Right ventricle myocardium superior (tissue), 1 donor: ENCODE results near the gene SHISA9. TPM values are rescaled to one million over a fixed set of nuclear protein-coding genes. Genes with fewer than 3 reads are reported as not detected.
"Not testable (repeated sequence)": the region's sequence is repeated elsewhere in the genome, so short reads cannot be mapped to it uniquely, and the experiment has no call there.

Source experiments
- ATAC-seq: fragments of 200-7000 bp; cut with Tn5 transposase; one replicate; pipeline ENCODE4 v1.9.1; 2020; ENCODE audit warnings: mild to moderate bottlenecking; ENCODE audit not compliant: poor library complexity
- DNase-seq: peaks from one replicate; pipeline ENCODE4 v3.0.0-alpha.2; 2020
- intact Hi-C: fragments of 100-400 bp; cut with DNase I; formaldehyde crosslinking; loops from one replicate; pipeline ENCODE4 v1.11.2; 2022
- total RNA-seq: library from RNA; stranded (reverse); fragmentation: NEBNext Ultra II Directional; extraction: Animal tissue kit (Norgen Biotek cat#: 25700); gene quantifications from one replicate; pipeline ENCODE4 v1.2.1, GENCODE V29; 2021
- donor health status: DM: no; HTN: yes; CAD: no; lungs with severe emphysema.

SHISA9 gene
- total RNA-seq, 1 donor from 2014 or later = 0.24 TPM

GRCh38 chr16:12896562-12896961, 4.8 kb upstream of the SHISA9 start:
- ATAC-seq = no peak
- intact Hi-C loops = no loop called here
- DNase-seq = no peak

DNA sequence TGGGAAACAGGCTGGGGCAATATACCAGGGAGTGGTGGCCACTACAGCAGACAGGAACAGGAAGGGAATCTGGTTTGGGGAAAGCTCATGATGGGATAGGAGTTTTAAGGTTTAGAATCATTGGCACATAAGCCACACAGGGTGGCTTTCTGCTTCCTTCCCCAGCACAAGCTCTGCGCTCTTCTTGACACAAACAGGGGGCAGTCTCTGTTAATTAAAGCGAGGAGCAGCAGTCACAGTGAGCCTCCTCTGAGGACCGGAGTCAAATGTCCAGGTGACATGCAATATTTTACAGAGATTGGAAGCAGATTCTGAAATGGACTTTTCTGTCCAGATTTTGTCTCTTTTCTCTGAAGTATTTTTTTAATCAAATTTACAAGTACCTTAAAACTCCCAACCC, 2.8 kb upstream of the SHISA9 start:
- no peak for ATAC-seq
- DNase-seq = no peak
- intact Hi-C loops = no loop called here

GRCh38 chr16:12899529-12900143, 1.8 kb upstream of the SHISA9 start:
- no peak for ATAC-seq
- DNase-seq = no peak
- intact Hi-C loops = no loop called here

GRCh38 chr16:12900156-12900555, 1.2 kb upstream of the SHISA9 start:
- no peak for DNase-seq
- no peak for ATAC-seq
- intact Hi-C loops = no loop called here

DNA sequence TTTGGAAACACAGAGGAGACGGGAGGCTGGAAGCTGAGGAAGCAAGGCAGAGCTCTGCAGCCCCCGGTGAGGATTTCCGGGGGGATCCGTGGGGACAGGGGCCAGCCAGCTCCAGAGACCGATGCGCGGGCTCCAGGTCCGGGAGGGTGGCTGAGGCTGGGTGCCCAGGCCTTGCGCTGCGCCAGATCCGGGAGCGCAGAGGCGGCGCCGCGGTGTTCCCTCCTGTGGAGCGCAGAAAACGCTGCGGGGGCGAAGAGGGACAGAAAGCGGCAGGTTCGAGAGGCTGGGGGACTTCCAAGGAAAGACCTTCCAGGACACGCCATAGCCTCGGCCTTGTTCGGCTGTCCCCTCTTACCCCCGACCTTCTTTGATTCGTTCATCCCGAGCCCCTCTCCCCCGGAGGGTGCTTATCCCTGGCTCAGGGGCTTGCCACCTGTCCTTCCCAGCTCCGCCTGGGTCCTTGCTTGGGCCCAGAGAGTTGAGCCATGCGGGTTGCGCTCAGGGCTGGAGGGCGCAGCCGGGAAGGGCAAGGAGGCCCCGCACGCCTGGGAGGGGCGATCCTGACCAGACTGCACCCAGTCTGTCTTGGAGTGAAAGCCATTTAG, 697 bp upstream of the SHISA9 start:
- DNase-seq (no peak), ATAC-seq (no peak)
- intact Hi-C loops = no loop called here

DNA sequence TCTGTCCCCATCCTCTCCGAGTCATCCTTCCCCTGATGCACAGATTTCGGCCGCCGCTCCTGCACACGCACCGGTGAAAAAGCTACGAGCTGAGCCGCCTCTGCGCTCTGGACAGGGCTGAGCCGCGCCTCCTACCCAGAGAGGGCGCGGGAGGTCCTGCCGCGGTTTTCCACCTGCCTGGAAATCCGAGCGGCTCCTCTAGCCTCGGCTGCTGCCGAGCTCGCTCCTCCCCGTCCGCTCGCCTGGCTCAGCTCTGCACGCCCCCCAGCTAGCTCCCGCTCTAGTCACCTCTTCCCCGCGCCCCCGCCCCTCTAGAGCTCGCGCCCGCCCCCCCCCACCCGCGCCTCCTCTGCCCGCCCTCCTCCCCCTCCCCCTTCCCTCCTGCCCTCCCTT, 198 bp upstream of the SHISA9 start:
- intact Hi-C loops = no loop called here
- no peak for ATAC-seq
- DNase-seq = no peak

DNA sequence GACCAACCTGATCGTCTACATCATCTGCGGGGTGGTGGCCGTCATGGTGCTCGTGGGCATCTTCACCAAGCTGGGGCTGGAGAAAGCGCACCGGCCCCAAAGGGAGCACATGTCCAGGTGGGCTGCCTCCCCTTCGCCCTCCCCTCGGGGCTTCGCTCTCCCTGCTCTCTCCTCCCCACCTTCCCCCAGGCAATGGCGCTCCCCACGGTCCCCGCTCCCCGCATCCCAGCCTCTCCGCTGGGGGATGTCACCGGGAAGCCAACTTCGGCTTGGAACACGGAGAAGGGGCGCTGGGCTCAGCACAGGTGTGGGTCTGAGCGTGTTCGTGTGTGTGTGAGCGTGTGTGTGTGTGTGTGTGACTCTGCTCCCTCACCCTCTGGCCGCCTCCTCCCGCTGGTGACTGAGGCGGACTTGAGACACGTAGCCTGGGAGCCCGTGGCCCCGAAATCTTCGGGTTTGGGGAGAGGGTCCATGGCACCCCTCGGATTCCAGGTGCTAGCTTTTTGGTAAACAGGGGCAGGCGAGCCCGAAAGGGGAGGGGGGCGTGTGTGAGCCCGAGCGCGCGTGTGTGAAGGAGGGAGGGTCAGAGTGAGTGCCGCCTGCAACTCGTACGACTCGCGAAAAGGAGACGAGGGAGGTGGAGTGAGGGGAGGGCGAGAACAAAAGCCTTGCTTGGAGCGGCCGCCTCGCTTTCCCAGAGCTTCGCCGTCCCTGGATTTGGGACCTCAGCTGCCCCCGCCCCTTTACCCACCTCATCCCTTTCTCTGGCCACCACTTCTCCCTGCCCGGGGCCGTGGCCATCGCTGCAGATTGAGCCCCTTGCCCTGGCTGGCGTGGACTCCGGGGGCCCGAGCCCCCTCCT, 1.3 kb downstream of the SHISA9 start:
- intact Hi-C loops = no loop called here
- DNase-seq = no peak
- ATAC-seq = no peak

DNA sequence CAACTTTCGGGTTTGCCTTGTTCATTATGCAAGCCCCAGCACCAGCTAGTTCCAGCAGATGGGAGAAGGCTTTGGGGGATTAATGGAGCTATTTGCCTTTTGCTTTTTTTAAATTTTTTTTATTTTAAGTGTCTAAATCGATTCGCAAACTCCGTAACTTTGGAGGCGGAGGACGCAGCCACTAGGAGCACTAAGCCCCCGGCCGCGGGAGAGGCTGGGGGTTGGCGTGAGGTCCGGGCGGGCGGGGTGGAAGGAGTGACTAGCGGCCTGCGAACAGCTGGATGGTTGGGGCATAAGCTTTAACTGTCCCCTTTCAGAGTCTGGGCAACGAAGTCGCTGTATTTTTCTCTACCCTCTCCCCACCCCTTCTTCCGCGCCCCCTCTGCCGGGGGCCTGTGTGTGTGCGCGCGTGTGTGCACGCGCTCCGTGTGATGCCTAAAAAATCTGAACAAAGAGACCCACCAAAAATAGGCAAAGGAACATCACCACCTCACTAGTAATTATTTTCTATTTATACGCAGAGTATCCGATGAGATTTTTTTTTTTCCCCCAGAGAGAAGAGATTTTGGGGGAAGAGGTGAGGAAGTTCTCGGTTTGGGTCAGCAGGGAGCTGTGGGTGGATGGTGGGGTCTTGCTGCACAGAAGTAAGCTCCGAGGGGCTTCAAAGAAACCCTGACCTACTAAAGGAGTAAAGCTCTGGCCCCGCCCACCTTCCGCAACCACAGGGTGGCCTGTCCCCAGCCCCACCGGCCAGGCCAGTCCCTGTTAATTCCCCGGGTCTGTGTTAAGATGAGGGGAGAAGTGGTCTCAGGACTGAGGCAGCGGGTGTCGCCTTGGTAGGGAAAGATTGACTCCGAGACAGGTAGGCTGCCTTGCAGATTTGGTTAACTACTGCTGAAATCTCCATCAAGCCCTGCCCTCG, 2.3 kb downstream of the SHISA9 start:
- DNase-seq = no peak
- intact Hi-C loops = no loop called here
- ATAC-seq = no peak

DNA sequence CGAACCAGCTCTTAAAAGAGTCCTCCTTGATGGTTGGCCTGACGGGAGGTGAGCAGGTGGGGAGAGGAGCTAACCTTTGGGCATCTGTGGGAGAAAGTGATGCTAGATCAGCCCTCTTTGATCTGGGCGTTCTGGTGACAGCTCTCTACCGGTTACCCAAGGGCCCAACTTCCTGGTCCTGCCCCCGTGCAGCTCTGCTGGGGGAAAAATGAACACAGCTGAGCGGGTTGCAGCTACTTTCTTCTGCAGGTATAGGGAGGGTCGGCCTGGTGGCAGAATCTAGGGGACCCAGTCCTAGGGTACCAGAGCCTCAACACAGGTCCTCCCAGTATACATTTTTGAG, 2.9 kb downstream of the SHISA9 start:
- intact Hi-C loops = no loop called here
- ATAC-seq (no peak), DNase-seq (no peak)

- intact Hi-C loops = no loop called here
- no peak for DNase-seq
- no peak for ATAC-seq
These were observed 4.9 kb downstream of the SHISA9 start for GRCh38 chr16:12906271-12906670.

- DNase-seq (no peak), ATAC-seq (no peak)
- intact Hi-C loops = no loop called here
These were observed 5.5 kb downstream of the SHISA9 start for GRCh38 chr16:12906765-12907516.

GRCh38 chr16:12907670-12908233, 6.4 kb downstream of the SHISA9 start:
- intact Hi-C loops = no loop called here
- ATAC-seq (no peak), DNase-seq (no peak)

DNA sequence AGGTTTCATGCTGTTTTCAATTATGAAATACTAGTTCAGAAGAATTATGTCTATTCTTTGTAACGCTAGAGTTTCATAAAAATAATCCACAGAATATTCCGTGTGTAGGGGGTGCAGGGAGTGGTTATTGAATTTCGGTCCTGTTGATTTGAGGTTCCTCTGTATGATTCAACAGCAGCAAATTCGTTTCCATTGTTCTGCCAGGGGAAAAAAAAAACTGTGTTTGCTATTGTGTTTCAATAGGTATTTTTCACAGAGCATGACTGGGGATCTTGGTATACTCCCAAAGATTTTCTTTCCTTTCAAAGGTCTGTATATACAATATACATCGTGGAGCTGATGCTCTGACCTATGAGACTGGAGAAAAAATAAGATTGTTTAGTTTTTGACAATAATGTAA, 15.8 kb downstream of the SHISA9 start:
- intact Hi-C loops = no loop called here
- no peak for ATAC-seq
- no peak for DNase-seq

DNA sequence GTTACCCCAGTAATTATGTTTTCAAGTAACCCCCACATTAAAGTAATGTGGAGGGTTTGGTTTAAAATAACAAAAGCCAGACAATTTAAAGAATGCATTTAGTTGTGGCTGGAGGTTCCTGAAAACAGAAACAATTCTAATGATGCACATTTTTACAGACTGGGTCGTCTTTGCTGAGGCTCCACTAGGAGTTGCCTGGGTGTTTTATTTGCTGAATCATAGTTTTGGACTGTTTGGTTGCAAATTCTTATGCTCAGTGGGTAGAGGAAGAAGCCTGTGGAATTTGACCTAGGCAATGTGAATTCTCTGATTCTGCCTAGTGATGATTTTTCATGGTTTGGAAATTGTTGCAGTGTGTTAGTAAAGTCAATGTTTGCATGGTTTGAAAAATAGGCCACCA, 16.3 kb downstream of the SHISA9 start:
- DNase-seq (no peak), ATAC-seq (no peak)

DNA sequence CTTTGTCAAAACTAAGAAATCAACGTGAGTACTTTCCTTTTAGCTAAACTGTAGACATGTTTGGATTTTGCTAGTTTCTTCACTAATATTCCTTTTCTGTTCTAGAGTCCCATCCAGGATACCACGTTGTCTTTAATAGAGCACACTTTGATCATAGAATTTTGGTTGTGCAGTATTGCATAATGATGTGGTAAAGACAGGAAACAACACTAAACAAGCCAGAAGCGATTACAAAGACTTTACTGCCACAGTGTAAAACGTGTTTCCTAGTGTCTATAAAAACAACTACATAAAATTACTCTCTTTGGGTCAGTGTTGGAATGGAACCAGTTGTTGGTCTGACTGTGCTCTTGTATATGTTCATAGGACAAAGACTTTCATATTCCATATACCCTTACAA, 19.3 kb downstream of the SHISA9 start:
- DNase-seq (no peak), ATAC-seq (no peak)
- intact Hi-C loops = no loop called here

More for the DNA sequence above, 16.3 kb downstream of the SHISA9 start:
- intact Hi-C loops = no loop called here

DNA sequence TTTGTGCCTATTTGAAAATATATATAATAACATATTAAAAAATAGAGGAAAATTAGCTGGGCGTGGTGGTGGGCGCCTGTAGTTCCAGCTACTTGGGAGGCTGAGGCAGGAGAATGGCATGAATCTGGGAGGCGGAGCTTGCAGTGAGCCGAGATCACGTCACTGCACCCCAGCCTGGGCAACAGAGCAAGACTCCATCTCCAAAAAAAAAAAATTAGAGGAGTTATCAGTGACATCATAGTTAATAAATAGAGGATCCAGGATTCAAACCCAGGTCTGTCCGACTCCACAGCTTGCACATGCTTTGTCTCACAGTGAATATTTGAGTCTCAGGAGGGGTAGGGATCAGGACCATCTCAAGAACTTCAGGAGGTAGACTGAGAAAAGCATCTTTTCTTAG, 22.2 kb downstream of the SHISA9 start:
- intact Hi-C loops, DNase-seq, ATAC-seq: not testable (repeated sequence)

DNA sequence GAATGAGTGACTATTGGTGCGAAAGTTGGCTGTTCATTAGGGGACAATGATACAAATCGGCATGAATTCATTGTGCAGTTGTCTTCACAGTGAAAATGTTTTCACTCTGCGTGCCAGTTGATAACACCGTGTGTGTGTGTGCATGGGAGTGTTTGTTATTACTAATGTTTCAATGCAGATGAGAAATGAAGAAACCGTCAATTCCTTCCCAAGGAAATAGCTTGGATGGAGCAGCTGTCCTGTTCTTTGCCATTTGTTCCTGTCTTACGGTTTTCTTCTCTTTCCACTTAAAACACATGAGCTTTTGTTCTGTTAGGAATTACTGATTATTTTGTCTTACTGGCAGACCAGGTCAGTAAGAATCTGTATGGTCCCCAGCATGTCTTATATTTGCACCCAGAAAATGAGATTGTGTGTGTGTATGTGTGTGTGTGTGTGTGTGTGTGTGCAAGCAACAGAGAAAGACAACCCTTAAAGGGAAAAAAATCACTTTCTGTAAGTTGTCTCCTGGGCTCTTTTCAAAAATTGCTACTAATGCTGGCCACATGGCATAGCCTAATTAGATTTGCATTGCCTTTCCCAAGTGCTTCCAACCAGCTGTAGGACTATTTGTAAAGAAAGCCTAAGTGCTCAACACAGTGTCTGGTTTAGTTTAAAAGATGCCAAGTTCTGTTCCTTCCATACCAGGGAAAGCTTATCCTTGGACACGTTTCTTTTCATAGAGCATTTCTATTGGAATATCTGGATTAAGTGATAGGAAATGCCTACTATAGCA, 23.8 kb downstream of the SHISA9 start:
- DNase-seq (no peak), ATAC-seq (no peak)
- intact Hi-C loops = no loop called here
